ENCODE measurements around the gene CSRNP3.

DNA sequence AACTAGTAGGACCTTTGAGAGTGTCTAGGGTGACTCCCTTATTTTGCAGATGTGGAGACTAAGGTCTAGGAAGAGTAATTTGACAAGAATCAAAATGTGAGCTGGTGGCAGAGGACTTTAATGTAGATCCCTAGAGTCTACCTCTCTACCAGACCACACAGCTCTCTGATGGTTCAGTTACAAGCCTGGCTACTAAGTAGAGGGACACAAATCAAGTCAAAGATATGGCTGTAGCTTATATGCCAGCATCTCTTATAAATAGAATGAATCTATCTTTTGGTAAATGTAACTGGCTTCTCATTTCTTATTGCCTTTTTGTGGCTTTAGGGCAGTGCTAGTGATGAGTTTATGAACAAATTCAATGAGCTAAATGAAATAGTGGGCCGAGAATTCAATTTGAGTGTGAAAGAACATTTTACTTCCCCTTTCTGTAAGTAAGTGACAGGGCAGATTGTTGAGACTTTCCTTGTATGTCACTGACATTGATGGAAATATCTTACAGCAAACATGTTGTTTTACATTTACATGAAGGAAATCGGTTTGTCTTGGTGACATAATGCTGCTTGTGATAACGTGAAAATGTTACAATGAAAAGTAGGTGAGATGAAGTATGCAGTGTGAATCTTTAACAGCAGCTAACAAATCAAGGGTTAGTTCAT is 28.3 kb downstream of the CSRNP3 start:
- TF ChIP-seq POLR2A (IDR thresholded peaks at IDR 0.05; ENCODE audit: low read depth, low read length) (no peak), POLR2AphosphoS5 (IDR thresholded peaks at IDR 0.05; ENCODE audit: insufficient read depth, low read depth, low read length) (no peak), GATA2 (IDR thresholded peaks at IDR 0.05; ENCODE audit: insufficient read depth, insufficient read length, low read depth, low read length) (no peak), EZH2 (IDR thresholded peaks at IDR 0.05; ENCODE audit: borderline replicate concordance, low read depth, low read length, severe bottlenecking) (no peak), FOS (IDR thresholded peaks at IDR 0.05; ENCODE audit: borderline replicate concordance, insufficient read depth, low read length) (no peak), JUN (IDR thresholded peaks at IDR 0.05; ENCODE audit: borderline replicate concordance, insufficient read depth, insufficient read length, low read depth) (no peak)
- TF ChIP-seq, protein P1, sequence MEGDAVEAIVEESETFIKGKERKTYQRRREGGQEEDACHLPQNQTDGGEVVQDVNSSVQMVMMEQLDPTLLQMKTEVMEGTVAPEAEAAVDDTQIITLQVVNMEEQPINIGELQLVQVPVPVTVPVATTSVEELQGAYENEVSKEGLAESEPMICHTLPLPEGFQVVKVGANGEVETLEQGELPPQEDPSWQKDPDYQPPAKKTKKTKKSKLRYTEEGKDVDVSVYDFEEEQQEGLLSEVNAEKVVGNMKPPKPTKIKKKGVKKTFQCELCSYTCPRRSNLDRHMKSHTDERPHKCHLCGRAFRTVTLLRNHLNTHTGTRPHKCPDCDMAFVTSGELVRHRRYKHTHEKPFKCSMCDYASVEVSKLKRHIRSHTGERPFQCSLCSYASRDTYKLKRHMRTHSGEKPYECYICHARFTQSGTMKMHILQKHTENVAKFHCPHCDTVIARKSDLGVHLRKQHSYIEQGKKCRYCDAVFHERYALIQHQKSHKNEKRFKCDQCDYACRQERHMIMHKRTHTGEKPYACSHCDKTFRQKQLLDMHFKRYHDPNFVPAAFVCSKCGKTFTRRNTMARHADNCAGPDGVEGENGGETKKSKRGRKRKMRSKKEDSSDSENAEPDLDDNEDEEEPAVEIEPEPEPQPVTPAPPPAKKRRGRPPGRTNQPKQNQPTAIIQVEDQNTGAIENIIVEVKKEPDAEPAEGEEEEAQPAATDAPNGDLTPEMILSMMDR (IDR thresholded peaks at IDR 0.05; ENCODE audit: extremely low read depth in 1 of 2, insufficient read depth in 1 of 2, low read depth in 1 of 2, low read length in 2 of 2) = no peak
- TF ChIP-seq, protein P2, sequence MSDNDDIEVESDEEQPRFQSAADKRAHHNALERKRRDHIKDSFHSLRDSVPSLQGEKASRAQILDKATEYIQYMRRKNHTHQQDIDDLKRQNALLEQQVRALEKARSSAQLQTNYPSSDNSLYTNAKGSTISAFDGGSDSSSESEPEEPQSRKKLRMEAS (IDR thresholded peaks at IDR 0.05; ENCODE audit: insufficient read depth, insufficient read length) = no peak
